D721Med (cell line): ENCODE measurements around the gene SRRM2.
A peak's percentile ranks its signal among the peaks of the same experiment; 100 is the strongest.
"Not testable (repeated sequence)": the region's sequence is repeated elsewhere in the genome, so short reads cannot be mapped to it uniquely, and the experiment has no call there.

Source experiments
- DNase-seq: peaks from one replicate; pipeline ENCODE4 v3.0.0; 2011; ENCODE audit warnings: low spot score; ENCODE audit not compliant: insufficient read length
- FAIRE-seq: peaks from 2 replicates; lab custom pipeline; 2011; peaks lifted over from hg19 to GRCh38; lab: Jason Lieb, UNC
- TF ChIP-seq, protein P1 (sequence below): IDR thresholded peaks from 2 replicates; pipeline ENCODE4 v1.5.1; 2012; ENCODE audit warnings: mild to moderate bottlenecking, control low read depth; ENCODE audit not compliant: insufficient read depth; ENCODE audit errors: missing control alignments

SRRM2 gene

DNA sequence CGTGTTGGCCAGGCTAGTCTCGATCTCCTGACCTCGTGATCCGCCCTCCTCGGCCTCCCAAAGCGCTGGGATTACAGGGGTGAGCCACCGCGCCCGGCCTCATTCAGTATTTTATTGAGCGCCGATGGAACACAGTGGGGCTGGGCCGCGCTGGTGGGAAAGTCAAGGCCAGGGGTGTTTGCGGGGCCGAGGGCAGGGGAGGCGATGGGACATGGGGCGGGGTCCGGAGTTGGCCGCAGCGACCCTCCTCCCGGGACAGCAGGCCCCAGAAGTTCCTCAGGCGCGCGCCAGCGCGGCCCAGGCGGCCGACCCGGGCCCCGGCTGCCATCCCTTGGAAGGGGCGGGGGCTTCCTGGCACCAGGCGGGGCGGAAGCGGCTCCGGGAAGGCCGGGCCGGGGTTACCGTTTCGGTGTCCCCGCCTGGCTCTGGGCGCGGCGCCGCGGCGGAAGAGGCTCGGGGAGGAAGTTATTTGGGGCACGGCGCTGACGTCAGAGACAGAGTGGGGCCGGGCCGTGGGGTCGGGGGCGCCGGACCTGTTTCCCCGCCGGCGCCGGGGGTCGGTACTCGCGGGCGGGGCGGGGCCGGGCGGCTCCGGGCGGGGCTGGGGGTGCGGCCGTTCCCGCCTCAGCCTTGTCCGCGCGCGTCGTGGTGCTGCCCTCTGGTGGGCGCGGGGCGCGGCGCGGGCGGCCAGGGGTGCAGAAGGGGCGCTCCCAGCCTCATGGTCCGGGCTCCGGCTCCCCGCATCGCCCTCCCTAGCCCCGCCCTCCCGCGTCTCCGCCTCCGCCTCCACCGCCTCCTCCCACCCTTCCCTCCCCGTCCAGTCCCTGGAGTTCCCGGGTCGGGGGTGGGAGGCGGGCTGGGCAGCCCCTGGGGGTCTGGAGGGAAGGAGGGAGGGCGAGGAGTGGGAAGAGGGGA, 31.5 kb upstream of the SRRM2 start:
- no peak for FAIRE-seq
- TF ChIP-seq, protein P1, sequence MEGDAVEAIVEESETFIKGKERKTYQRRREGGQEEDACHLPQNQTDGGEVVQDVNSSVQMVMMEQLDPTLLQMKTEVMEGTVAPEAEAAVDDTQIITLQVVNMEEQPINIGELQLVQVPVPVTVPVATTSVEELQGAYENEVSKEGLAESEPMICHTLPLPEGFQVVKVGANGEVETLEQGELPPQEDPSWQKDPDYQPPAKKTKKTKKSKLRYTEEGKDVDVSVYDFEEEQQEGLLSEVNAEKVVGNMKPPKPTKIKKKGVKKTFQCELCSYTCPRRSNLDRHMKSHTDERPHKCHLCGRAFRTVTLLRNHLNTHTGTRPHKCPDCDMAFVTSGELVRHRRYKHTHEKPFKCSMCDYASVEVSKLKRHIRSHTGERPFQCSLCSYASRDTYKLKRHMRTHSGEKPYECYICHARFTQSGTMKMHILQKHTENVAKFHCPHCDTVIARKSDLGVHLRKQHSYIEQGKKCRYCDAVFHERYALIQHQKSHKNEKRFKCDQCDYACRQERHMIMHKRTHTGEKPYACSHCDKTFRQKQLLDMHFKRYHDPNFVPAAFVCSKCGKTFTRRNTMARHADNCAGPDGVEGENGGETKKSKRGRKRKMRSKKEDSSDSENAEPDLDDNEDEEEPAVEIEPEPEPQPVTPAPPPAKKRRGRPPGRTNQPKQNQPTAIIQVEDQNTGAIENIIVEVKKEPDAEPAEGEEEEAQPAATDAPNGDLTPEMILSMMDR, result peak; percentile 57
- DNase-seq, result peak; percentile 87

GRCh38 chr16:2721634-2722173, 30.7 kb upstream of the SRRM2 start:
- DNase-seq, FAIRE-seq: not testable (repeated sequence)

DNA sequence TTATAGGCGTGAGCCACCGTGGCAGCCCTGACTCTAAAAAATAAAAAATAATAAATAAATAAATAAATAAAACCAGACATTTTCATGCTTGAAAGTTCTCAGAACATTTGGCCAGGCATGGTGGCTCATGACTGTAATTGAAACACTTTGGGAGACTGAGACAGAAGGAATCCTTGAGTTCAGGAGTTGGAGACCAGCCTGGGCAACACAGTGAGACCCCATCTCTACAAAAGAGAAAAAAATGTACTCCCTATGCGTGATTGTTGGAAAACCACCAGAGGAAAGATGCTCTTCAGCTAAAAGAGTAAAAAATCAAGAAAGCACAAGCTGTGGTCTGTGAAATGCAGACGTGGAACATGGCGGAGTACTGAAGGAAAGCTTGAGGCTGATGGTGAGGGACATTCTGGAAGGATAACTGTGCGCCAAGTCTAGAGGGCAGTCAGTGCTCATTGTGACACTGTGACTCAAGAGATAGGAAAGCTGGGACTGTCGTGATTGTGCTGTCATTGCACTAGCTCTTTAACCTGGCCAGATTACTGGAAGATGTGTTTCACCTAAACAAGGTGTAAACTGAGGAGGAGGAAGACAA, 28.3 kb upstream of the SRRM2 start:
- FAIRE-seq (no peak), DNase-seq (no peak)
- TF ChIP-seq, protein P1, result no peak

DNA sequence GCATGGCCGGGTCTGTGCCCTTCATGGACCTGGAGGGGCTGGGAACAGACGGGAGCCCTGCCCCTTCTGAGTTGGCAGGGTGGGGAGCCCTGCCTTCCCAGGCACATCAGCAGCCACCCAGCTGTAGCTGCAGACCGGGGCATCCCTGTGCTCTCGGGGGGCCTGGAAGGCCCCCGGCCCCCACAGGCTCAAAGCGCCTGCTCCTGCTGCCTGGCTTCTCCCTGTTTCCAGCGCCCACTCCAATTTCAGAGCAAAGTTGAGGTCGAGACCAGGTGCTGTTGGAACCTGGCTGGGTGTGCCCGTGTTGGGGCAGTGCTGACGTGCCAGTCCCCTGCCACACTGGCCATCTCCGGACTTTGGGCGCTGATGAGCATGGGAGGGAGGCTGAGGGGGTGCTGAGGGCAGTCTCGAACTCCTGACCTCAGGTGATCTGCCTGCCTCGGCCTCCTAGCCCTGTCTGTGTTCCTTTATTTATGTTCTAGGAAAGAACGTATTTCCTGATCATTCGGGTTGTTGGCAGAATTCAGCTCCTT, 27.6 kb upstream of the SRRM2 start:
- DNase-seq (no peak), FAIRE-seq (no peak)
- TF ChIP-seq, protein P1, result no peak

GRCh38 chr16:2726923-2727322, 25.5 kb upstream of the SRRM2 start:
- TF ChIP-seq, protein P1, result no peak
- DNase-seq, result no peak
- no peak for FAIRE-seq

DNA sequence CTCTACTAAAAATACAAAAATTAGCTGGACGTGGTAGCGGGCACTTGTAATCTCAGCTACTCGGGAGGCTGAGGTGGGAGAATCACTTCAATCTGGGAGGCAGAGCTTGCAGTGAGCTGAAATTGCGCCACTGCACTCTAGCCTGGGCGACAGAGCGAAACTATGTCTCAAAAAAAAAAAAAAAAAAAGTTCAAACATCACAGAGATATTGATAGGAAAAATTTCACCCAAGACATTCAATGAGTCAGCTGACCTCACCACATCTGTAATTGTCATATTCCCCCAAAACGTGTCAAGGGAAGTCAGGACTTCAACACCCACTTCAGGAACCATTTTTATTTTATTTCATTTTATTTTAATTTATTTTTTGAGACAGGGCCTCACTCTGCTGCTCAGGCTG, 24.4 kb upstream of the SRRM2 start:
- no peak for DNase-seq
- TF ChIP-seq, protein P1, result no peak
- no peak for FAIRE-seq

GRCh38 chr16:2734844-2735515, 17.5 kb upstream of the SRRM2 start:
- TF ChIP-seq, protein P1, result no peak
- no peak for FAIRE-seq
- no peak for DNase-seq
